HG03196 (cell line): ENCODE measurements around the gene IL4R.
"Not testable (repeated sequence)": the region's sequence is repeated elsewhere in the genome, so short reads cannot be mapped to it uniquely, and the experiment has no call there.

ENCODE experiments used
- ATAC-seq: cut with Tn5 transposase; IDR thresholded peaks from one replicate; pipeline ENCODE4 v1.9.1; 2021; ENCODE audit not compliant: unreplicated experiment

IL4R gene

GRCh38 chr16:27313422-27314160 lies at the start of gene IL4R:
Gene IL4R (plus strand): TSS chr16:27313974. CDS start chr16:27340204, 26,230 bp downstream.
- peak; percentile 48 for ATAC-seq

GRCh38 chr16:27264151-27264550 lies 49.6 kb upstream of the IL4R start:
- ATAC-seq, result no peak

GRCh38 chr16:27265982-27266381 lies 47.8 kb upstream of the IL4R start:
- ATAC-seq, result no peak

GRCh38 chr16:27267037-27267677 lies 46.6 kb upstream of the IL4R start:
- ATAC-seq, result no peak

- ATAC-seq, result peak; percentile 91
Measured at GRCh38 chr16:27268376-27269299, 45.1 kb upstream of the IL4R start, which contains the start of gene NSMCE1. Gene NSMCE1 (minus strand): TSS chr16:27268772. CDS start chr16:27257570, 11,202 bp downstream.

- no peak for ATAC-seq
Measured at GRCh38 chr16:27269300-27270150, 44.2 kb upstream of the IL4R start.

GRCh38 chr16:27270349-27270748 lies 43.4 kb upstream of the IL4R start:
- ATAC-seq, result no peak

GRCh38 chr16:27272076-27272475 lies 41.7 kb upstream of the IL4R start:
- ATAC-seq, result no peak

GRCh38 chr16:27272697-27273096 lies 41.1 kb upstream of the IL4R start:
- ATAC-seq, result not testable (repeated sequence)

- ATAC-seq, result no peak
Measured at GRCh38 chr16:27273330-27273669, 40.5 kb upstream of the IL4R start.

GRCh38 chr16:27273670-27274423 lies 39.9 kb upstream of the IL4R start:
- ATAC-seq, result no peak

GRCh38 chr16:27274424-27274874 lies 39.3 kb upstream of the IL4R start:
- not testable (repeated sequence) for ATAC-seq

- no peak for ATAC-seq
Measured at GRCh38 chr16:27275394-27275793, 38.4 kb upstream of the IL4R start.

GRCh38 chr16:27281243-27281642 lies 32.5 kb upstream of the IL4R start:
- no peak for ATAC-seq

- ATAC-seq, result no peak
Measured at GRCh38 chr16:27284865-27285675, 28.7 kb upstream of the IL4R start.

- ATAC-seq, result no peak
Measured at GRCh38 chr16:27285676-27286196, 28.0 kb upstream of the IL4R start.

- no peak for ATAC-seq
Measured at GRCh38 chr16:27286451-27286850, 27.3 kb upstream of the IL4R start.

- ATAC-seq, result no peak
Measured at GRCh38 chr16:27287051-27287811, 26.5 kb upstream of the IL4R start.
